Spleen (tissue), 11 donors: ENCODE results near the gene NDRG4. TPM values are rescaled to one million over a fixed set of nuclear protein-coding genes. Genes with fewer than 3 reads are reported as not detected.

ENCODE experiments used
- DNase-seq: peaks from one replicate; pipeline ENCODE4 v3.0.0-alpha.2; 2020
- H3K27ac ChIP-seq, 8 donors: fragments of 200-600 bp; sonication (generic) in 7 of 8; 1 replicate in 4 of 8; 2 replicates in 4 of 8; pipeline versions ENCODE4 v1.5.0 to v1.8.0; 2016 to 2021; ENCODE audit warnings: inconsistent platforms in 4 of 8, mild to moderate bottlenecking in 4 of 8, moderate library complexity in 1 of 8
- H3K27me3 ChIP-seq, 7 donors: fragments of 200-600 bp; sonication (generic) in 6 of 7; replicated peaks in 1 of 7; 1 replicate in 4 of 7; 2 replicates in 3 of 7; pipeline versions ENCODE4 v1.5.0 to v1.8.0; 2016 to 2021; ENCODE audit warnings: inconsistent platforms in 3 of 7, mild to moderate bottlenecking in 1 of 7
- H3K36me3 ChIP-seq, 6 donors: fragments of 200-600 bp; sonication (generic) in 5 of 6; 1 replicate in 4 of 6; 2 replicates in 2 of 6; pipeline versions ENCODE4 v1.5.0 to v1.8.0; 2016 to 2021; ENCODE audit warnings: inconsistent platforms in 2 of 6
- H3K4me1 ChIP-seq, 6 donors: fragments of 200-600 bp; sonication (generic) in 5 of 6; 1 replicate in 3 of 6; 2 replicates in 3 of 6; pipeline versions ENCODE4 v1.5.0 to v1.8.0; 2016 to 2021; ENCODE audit warnings: inconsistent platforms in 3 of 6
- H3K4me3 ChIP-seq, 8 donors: fragments of 200-600 bp; sonication (generic) in 7 of 8; 1 replicate in 4 of 8; 2 replicates in 4 of 8; pipeline versions ENCODE4 v1.5.0 to v1.8.0; 2016 to 2021; ENCODE audit warnings: inconsistent platforms in 4 of 8, mild to moderate bottlenecking in 4 of 8, moderate library complexity in 2 of 8
- H3K9me3 ChIP-seq, 8 donors: fragments of 200-600 bp; sonication (generic) in 7 of 8; 1 replicate in 4 of 8; 2 replicates in 4 of 8; pipeline versions ENCODE4 v1.5.0 to v1.8.0; 2016 to 2021; ENCODE audit warnings: inconsistent platforms in 4 of 8
- CTCF ChIP-seq, 11 experiments: fragments of 200-600 bp in 7 of 11; fragments of 450-650 bp in 4 of 11; sonication (generic) in 4 of 11; IDR thresholded peaks in 8 of 11; conservative IDR thresholded peaks in 3 of 11; 1 replicate in 7 of 11; 2 replicates in 4 of 11; pipeline versions ENCODE4 v1.4.0 to v1.8.0; 2016 to 2021; ENCODE audit warnings: antibody characterized with exemption in 11 of 11, inconsistent platforms in 4 of 11, mild to moderate bottlenecking in 1 of 11
- POLR2A ChIP-seq, 3 donors: fragments of 450-650 bp; IDR thresholded peaks; one replicate each; pipeline ENCODE4 v1.5.1; 2017; ENCODE audit warnings: antibody characterized with exemption in 3 of 3, mild to moderate bottlenecking in 1 of 3
- POLR2AphosphoS5 ChIP-seq, 3 donors: sonication (generic); formaldehyde crosslinking; IDR thresholded peaks; one replicate each; pipeline ENCODE4 v1.5.1; 2017; ENCODE audit warnings: antibody characterized with exemption in 3 of 3
- whole genome bisulfite sequencing, 5 donors: extraction: QIAGEN DNeasy Blood & Tissue Kit in 3 of 5; methylation state at CpG; one replicate each; pipeline versions ENCODE4 v1.1.5 to v1.1.7; 2013 to 2018; 5-methylcytosine and 5-hydroxymethylcytosine counted together
- intact Hi-C: fragments of 100-400 bp; cut with DNase I; formaldehyde crosslinking; loops from one replicate; pipeline ENCODE4 v1.15.0; 2023; ENCODE audit warnings: low total_unique reads
- polyA plus RNA-seq, 3 donors: library from polyadenylated mRNA; stranded (reverse); fragments of 200-250 nt; gene quantifications; one replicate each; pipeline ENCODE4 v1.2.1, GENCODE V29; 2013
- total RNA-seq, 7 donors: library from RNA; depleted of rRNA in 3 of 7; stranded (reverse); fragments of >200 nt in 3 of 7; fragmentation: NEBNext Ultra II Directional in 4 of 7; extraction: Animal tissue kit (Norgen Biotek cat#: 25700) in 4 of 7; gene quantifications; one replicate each; pipeline versions ENCODE4 v1.1.0 to v1.2.1, GENCODE V29; 2016 to 2021
- donor health status: healthy with polysubstance abuse.
- donor health status: DM: no; HTN: no; CAD: no; lungs with moderate emphysema.
- donor health status: DM: no; HTN: no; CAD: no.
- donor health status: Bipolar disorder and iron deficiency.
- donor health status: healthy.
- donor health status: DM: no; HTN: no; CAD: no.
- donor health status: DM: yes; HTN: yes; CAD: no.

Gene NDRG4
- total and polyA plus RNA-seq, 10 donors = 9.4 to 115 (median 43.6) TPM

- intact Hi-C loops = no loop called here
- H3K4me1 ChIP-seq = peaks cover 3 to 27% (median 15%) of the 10 kb centered on the region in 6 donors
- no peak overlapping the region for H3K27ac ChIP-seq
- H3K9me3 ChIP-seq = no peaks in the 10 kb centered on the region
- TF ChIP-seq CTCF (IDR thresholded peaks at IDR 0.05 in 8 of 11, conservative IDR thresholded peaks at IDR 0.05 in 3 of 11) (no peak), POLR2A (IDR thresholded peaks at IDR 0.05) (no peak), POLR2AphosphoS5 (IDR thresholded peaks at IDR 0.05) (peak in 1 of 3 donors; percentile 48)
- H3K36me3 ChIP-seq = peaks cover 5 to 82% (median 75%) of the 10 kb centered on the region in 6 donors
- no peak overlapping the region for H3K4me3 ChIP-seq
- no peak for DNase-seq
- H3K27me3 ChIP-seq = no peaks in the 10 kb centered on the region
Measured at GRCh38 chr16:58519707-58520106, 19.8 kb downstream of the NDRG4 start.

GRCh38 chr16:58530179-58530578, 30.2 kb downstream of the NDRG4 start:
- TF ChIP-seq POLR2AphosphoS5 (IDR thresholded peaks at IDR 0.05) (no peak), POLR2A (IDR thresholded peaks at IDR 0.05) (no peak), CTCF (IDR thresholded peaks at IDR 0.05 in 8 of 11, conservative IDR thresholded peaks at IDR 0.05 in 3 of 11) (no peak)
- Histone ChIP-seq H3K9me3 (no peaks in the 10 kb centered on the region), H3K27ac (no peak overlapping the region), H3K4me3 (no peak overlapping the region), H3K4me1 (no peaks in the 10 kb centered on the region), H3K27me3 (no peaks in the 10 kb centered on the region), H3K36me3 (peaks cover 19 to 100% (median 98%) of the 10 kb centered on the region in 6 donors)
- WGBS, 5 donors = 90 to 96% (median 90%) methylated on average over 5 of the region's 5 CpGs
- intact Hi-C loops = no loop called here
- DNase-seq = no peak

GRCh38 chr16:58532414-58532813, 32.5 kb downstream of the NDRG4 start:
- Histone ChIP-seq H3K36me3 (peaks cover 15 to 100% (median 99%) of the 10 kb centered on the region in 6 donors), H3K27me3 (no peaks in the 10 kb centered on the region), H3K9me3 (no peaks in the 10 kb centered on the region), H3K4me1 (no peaks in the 10 kb centered on the region), H3K27ac (no peak overlapping the region), H3K4me3 (no peak overlapping the region)
- no peak for TF ChIP-seq POLR2A (IDR thresholded peaks at IDR 0.05)
- TF ChIP-seq CTCF (IDR thresholded peaks at IDR 0.05 in 8 of 11, conservative IDR thresholded peaks at IDR 0.05 in 3 of 11) = no peak
- TF ChIP-seq POLR2AphosphoS5 (IDR thresholded peaks at IDR 0.05) = no peak
- intact Hi-C loops = no loop called here
- 94 to 99% (median 95%) methylated on average over 3 of the region's 3 CpGs for WGBS, 5 donors
- no peak for DNase-seq

- 93 to 97% (median 96%) methylated on average over 14 of the region's 14 CpGs for WGBS, 5 donors
- intact Hi-C loops = no loop called here
Measured at GRCh38 chr16:58533751-58534470, 34.0 kb downstream of the NDRG4 start.

More at GRCh38 chr16:58533751-58534470, 34.0 kb downstream of the NDRG4 start:
- no peak for DNase-seq
- TF ChIP-seq CTCF (IDR thresholded peaks at IDR 0.05 in 8 of 11, conservative IDR thresholded peaks at IDR 0.05 in 3 of 11) (no peak), POLR2A (IDR thresholded peaks at IDR 0.05) (no peak), POLR2AphosphoS5 (IDR thresholded peaks at IDR 0.05) (no peak)
- no peak overlapping the region for H3K4me3 ChIP-seq
- no peaks in the 10 kb centered on the region for H3K9me3 ChIP-seq
- H3K36me3 ChIP-seq = peaks cover 22 to 100% (median 99%) of the 10 kb centered on the region in 6 donors
- no peak overlapping the region for H3K27ac ChIP-seq
- no peaks in the 10 kb centered on the region for H3K4me1 ChIP-seq
- H3K27me3 ChIP-seq = no peaks in the 10 kb centered on the region
